H1 (cell line): ENCODE data around the gene RNF126. TPM values are rescaled to one million over a fixed set of nuclear protein-coding genes. Genes with fewer than 3 reads are reported as not detected.

Experiments
- CTCF ChIA-PET: fragments of 300-600 bp; sonication (Branson Sonifier 250); formaldehyde crosslinking; loops from one replicate; lab custom pipeline; 2021; ENCODE audit not compliant: partially characterized antibody; lab: Charles Lee
- POLR2A ChIA-PET: fragments of 300-600 bp; sonication (Branson Sonifier 250); formaldehyde crosslinking; loops from one replicate; lab custom pipeline; 2021; ENCODE audit warnings: inconsistent platforms; ENCODE audit not compliant: partially characterized antibody; lab: Charles Lee
- DNase-seq, 2 experiments: peaks; one replicate each; pipeline versions ENCODE4 v3.0.0 to v3.0.0-alpha.2; 2010 to 2022; ENCODE audit warnings: low spot score in 2 of 2, low read depth in 1 of 2, mixed read lengths in 1 of 2
- FAIRE-seq: peaks from 2 replicates; lab custom pipeline; 2011; peaks lifted over from hg19 to GRCh38; lab: Jason Lieb, UNC
- H2AFZ ChIP-seq: 2 replicates; pipeline ENCODE4 v1.8.1; 2012; ENCODE audit warnings: low read length, inconsistent platforms
- H2AK5ac ChIP-seq: 2 replicates; pipeline ENCODE4 v1.6.1; 2013; ENCODE audit warnings: low read depth, low read length
- H2BK120ac ChIP-seq: replicated peaks from 2 replicates; pipeline ENCODE3; 2013; ENCODE audit warnings: low read depth, low read length, inconsistent platforms
- H2BK12ac ChIP-seq: 2 replicates; pipeline ENCODE4 v1.6.1; 2013; ENCODE audit warnings: low read depth, low read length
- H2BK15ac ChIP-seq: 2 replicates; pipeline ENCODE4 v1.6.1; 2013; ENCODE audit warnings: low read length
- H2BK20ac ChIP-seq: 2 replicates; pipeline ENCODE4 v1.6.1; 2013; ENCODE audit warnings: low read length
- H2BK5ac ChIP-seq: 2 replicates; pipeline ENCODE4 v1.6.1; 2013; ENCODE audit warnings: low read depth, low read length
- H3K14ac ChIP-seq: 2 replicates; pipeline ENCODE4 v1.6.1; 2013; ENCODE audit warnings: inconsistent platforms; ENCODE audit not compliant: insufficient read length
- H3K18ac ChIP-seq: 2 replicates; pipeline ENCODE4 v1.6.1; 2013; ENCODE audit warnings: low read length; ENCODE audit errors: extremely low read depth
- H3K23ac ChIP-seq: 2 replicates; pipeline ENCODE4 v1.6.1; 2013; ENCODE audit warnings: inconsistent platforms; ENCODE audit not compliant: insufficient read length
- H3K23me2 ChIP-seq: 2 replicates; pipeline ENCODE4 v1.6.1; 2013; ENCODE audit warnings: low read depth, low read length
- H3K27ac ChIP-seq: 2 replicates; pipeline ENCODE4 v1.6.1; 2011; ENCODE audit warnings: low read depth, low read length, inconsistent platforms
- H3K27me3 ChIP-seq, 4 experiments: replicated peaks in 1 of 4; 1 replicate in 1 of 4; 2 replicates in 3 of 4; pipeline versions ENCODE4 v1.6.1 to v1.8.1; 2011 to 2013; ENCODE audit warnings: low read length in 3 of 4, mild to moderate bottlenecking in 3 of 4, inconsistent platforms in 2 of 4, mixed read lengths in 2 of 4, moderate library complexity in 1 of 4; ENCODE audit not compliant: control insufficient read depth in 3 of 4, insufficient read depth in 3 of 4; ENCODE audit errors: extremely low read depth in 1 of 4
- H3K36me3 ChIP-seq, 4 experiments: 2 replicates each; pipeline versions ENCODE4 v1.6.1 to v1.8.1; 2011 to 2013; ENCODE audit warnings: mild to moderate bottlenecking in 4 of 4, low read length in 3 of 4, moderate library complexity in 2 of 4, control low read depth in 1 of 4, inconsistent platforms in 1 of 4; ENCODE audit not compliant: insufficient read depth in 4 of 4, control insufficient read depth in 2 of 4
- H3K4ac ChIP-seq: replicated peaks from 2 replicates; pipeline ENCODE3; 2013; ENCODE audit warnings: low read length, low read depth, mixed read lengths, inconsistent platforms; ENCODE audit not compliant: insufficient read length
- H3K4me1 ChIP-seq, 4 experiments: replicated peaks in 1 of 4; 1 replicate in 1 of 4; 2 replicates in 3 of 4; pipeline versions ENCODE4 v1.6.1 to v1.8.1; 2011 to 2013; ENCODE audit warnings: low read length in 3 of 4, inconsistent platforms in 2 of 4, mixed read lengths in 1 of 4; ENCODE audit not compliant: insufficient read depth in 4 of 4, control insufficient read depth in 3 of 4
- H3K4me2 ChIP-seq, 2 experiments: 2 replicates each; pipeline versions ENCODE4 v1.6.1 to v1.8.1; 2011 to 2013; ENCODE audit warnings: low read depth in 2 of 2, low read length in 2 of 2, control low read depth in 1 of 2, inconsistent platforms in 1 of 2, mild to moderate bottlenecking in 1 of 2; ENCODE audit not compliant: insufficient read depth in 1 of 2
- H3K4me3 ChIP-seq, 4 experiments: fragments of 200-600, 300-600 bp in 1 of 4; sonication (generic), shearing (Covaris generic), sonication (Bioruptor Twin) in 1 of 4; 2 replicates each; pipeline versions ENCODE4 v1.5.1 to v1.8.1; 2011 to 2016; ENCODE audit warnings: low read length in 4 of 4, low read depth in 3 of 4, control low read depth in 2 of 4, inconsistent platforms in 2 of 4, mild to moderate bottlenecking in 2 of 4, mixed read lengths in 1 of 4, moderate library complexity in 1 of 4; ENCODE audit not compliant: insufficient read depth in 2 of 4; ENCODE audit errors: extremely low read depth in 1 of 4
- H3K56ac ChIP-seq: replicated peaks from 2 replicates; pipeline ENCODE3; 2013; ENCODE audit warnings: low read depth, mild to moderate bottlenecking, mixed read lengths, low read length, inconsistent platforms; ENCODE audit not compliant: insufficient read length
- H3K79me1 ChIP-seq: 2 replicates; pipeline ENCODE4 v1.6.1; 2013; ENCODE audit warnings: low read depth, low read length, control low read depth
- H3K79me2 ChIP-seq, 2 experiments: 2 replicates each; pipeline versions ENCODE4 v1.6.1 to v1.8.1; 2012 to 2013; ENCODE audit warnings: low read length in 2 of 2, mild to moderate bottlenecking in 2 of 2, inconsistent platforms in 1 of 2; ENCODE audit not compliant: insufficient read depth in 2 of 2, control insufficient read depth in 1 of 2
- H3K9ac ChIP-seq, 4 experiments: replicated peaks in 1 of 4; 1 replicate in 1 of 4; 2 replicates in 3 of 4; pipeline versions ENCODE4 v1.6.1 to v1.8.1; 2011 to 2013; ENCODE audit warnings: low read depth in 3 of 4, low read length in 3 of 4, control low read depth in 2 of 4, mild to moderate bottlenecking in 2 of 4, moderate library complexity in 2 of 4, inconsistent platforms in 1 of 4; ENCODE audit errors: extremely low read depth in 1 of 4
- H3K9me3 ChIP-seq, 2 experiments: 2 replicates each; pipeline versions ENCODE4 v1.6.1 to v1.8.1; 2012 to 2013; ENCODE audit warnings: mild to moderate bottlenecking in 2 of 2, moderate library complexity in 2 of 2, control low read depth in 1 of 2, inconsistent platforms in 1 of 2, low read depth in 1 of 2, low read length in 1 of 2, mixed read lengths in 1 of 2; ENCODE audit not compliant: insufficient read depth in 2 of 2
- H4K20me1 ChIP-seq, 2 experiments: replicated peaks in 1 of 2; 2 replicates each; pipeline versions ENCODE3 to v1.8.1; 2011 to 2013; ENCODE audit warnings: inconsistent platforms in 2 of 2, low read length in 2 of 2, mild to moderate bottlenecking in 1 of 2; ENCODE audit not compliant: insufficient read depth in 2 of 2, control insufficient read depth in 1 of 2
- H4K5ac ChIP-seq: 2 replicates; pipeline ENCODE4 v1.6.1; 2013; ENCODE audit warnings: low read length, low read depth, mixed read lengths, inconsistent platforms; ENCODE audit not compliant: insufficient read length
- H4K8ac ChIP-seq: 2 replicates; pipeline ENCODE4 v1.8.0; 2013; ENCODE audit warnings: mild to moderate bottlenecking, moderate library complexity, low read length, inconsistent platforms; ENCODE audit not compliant: insufficient read depth; ENCODE audit errors: extremely low read depth
- H4K91ac ChIP-seq: replicated peaks from 2 replicates; pipeline ENCODE3; 2013; ENCODE audit warnings: low read length, mixed read lengths, inconsistent platforms; ENCODE audit not compliant: insufficient read length
- GTF2F1 ChIP-seq: IDR thresholded peaks from 2 replicates; pipeline ENCODE4 v1.6.1; 2012; ENCODE audit warnings: low read depth, low read length, improper control_type of control experiment, borderline replicate concordance
- HDAC2 ChIP-seq, 2 experiments: fragments of 300-600 bp in 1 of 2; sonication (generic) in 1 of 2; IDR thresholded peaks; 2 replicates each; pipeline ENCODE4 v1.6.1; 2011 to 2012; ENCODE audit warnings: low read depth in 2 of 2, low read length in 2 of 2, mild to moderate bottlenecking in 2 of 2, moderate library complexity in 2 of 2, borderline replicate concordance in 1 of 2, inconsistent platforms in 1 of 2
- KDM1A ChIP-seq: fragments of 200-600, 300-600 bp; sonication (generic); IDR thresholded peaks from 2 replicates; pipeline ENCODE4 v1.7.1; 2016; ENCODE audit warnings: mild to moderate bottlenecking, low read length, borderline replicate concordance
- SIRT6 ChIP-seq: IDR thresholded peaks from one replicate; pipeline ENCODE4 v1.7.1; 2012; ENCODE audit warnings: low read length, inconsistent platforms
- WGBS, 2 experiments: shearing (Covaris generic) in 1 of 2; methylation state at CpG; one replicate each; pipeline versions ENCODE4 v1.1.6 to v1.1.7; 2013 to 2015; ENCODE audit warnings: low lambda C conversion rate in 2 of 2, mixed read lengths in 2 of 2, inconsistent platforms in 1 of 2, low coverage in 1 of 2, missing lambda C conversion rate in 1 of 2; ENCODE audit not compliant: insufficient replicate concordance in 2 of 2, insufficient coverage in 1 of 2, insufficient read length in 1 of 2; ENCODE audit errors: extremely low coverage in 1 of 2, missing lambda C conversion rate in 1 of 2; 5-methylcytosine and 5-hydroxymethylcytosine counted together
- polyA plus RNA-seq, 7 experiments: library from polyadenylated mRNA; depleted of rRNA in 3 of 7; stranded (reverse) in 5 of 7; unstranded in 2 of 7; fragments of >200 nt in 5 of 7; fragments of 200-250 nt in 2 of 7; gene quantifications; 1 replicate in 5 of 7; 2 replicates in 1 of 7; 4 replicates in 1 of 7; pipeline versions ENCODE4 v1.2.1 to v1.2.3, GENCODE V29; 2011 to 2013; ENCODE audit warnings: missing spikeins in 2 of 7, mixed read lengths in 2 of 7
- total RNA-seq: library from RNA; stranded (reverse); fragmentation: NEBNext Ultra II Directional; extraction: Animal tissue kit (Norgen Biotek cat#: 25700); gene quantifications from 2 replicates; pipeline ENCODE4 v1.2.1, GENCODE V29; 2021

RNF126 gene
- total and polyA plus RNA-seq, 2 of the 8 experiments (the other 6 are each of a cell fraction or from before 2014, with no cell fraction given): 21.8 to 68.0 TPM

- Histone ChIP-seq H3K4me3 (peak overlapping the region in 3 of 4 experiments; percentile 23 to 45 (median 23); a peak in 5 of 8 replicates), H2BK5ac (peak overlapping the region; percentile 75; the same call in 1 of the 2 replicates), H2AFZ (no peak overlapping the region), H3K27me3 (no peaks in the 10 kb centered on the region), H2BK20ac (peak overlapping the region; percentile 86; the same call in 1 of the 2 replicates), H3K4me2 (peak overlapping the region; percentile 1 to 59; a peak in 3 of 4 replicates), H2BK15ac (no peak overlapping the region), H3K4ac (peak overlapping the region; percentile 91), H4K8ac (peak overlapping the region; percentile 35; the same call in 1 of the 2 replicates), H4K91ac (peak overlapping the region; percentile 89), H2BK12ac (peak overlapping the region; percentile 17; the same call in 1 of the 2 replicates), H3K79me2 (no peaks in the 10 kb centered on the region), H3K27ac (no peak overlapping the region), H3K9ac (no peak overlapping the region), H4K5ac (peak overlapping the region; percentile 48), H3K23ac (no peak overlapping the region), H3K18ac (peak overlapping the region; percentile 48; the same call in 1 of the 2 replicates), H3K14ac (no peak overlapping the region), H4K20me1 (no peaks in the 10 kb centered on the region), H3K23me2 (peaks cover 3% of the 10 kb centered on the region; the same call in 1 of the 2 replicates), H3K9me3 (no peaks in the 10 kb centered on the region), H3K56ac (peak overlapping the region; percentile 6), H3K79me1 (no peaks in the 10 kb centered on the region), H2AK5ac (peak overlapping the region; percentile 80; the same call in 1 of the 2 replicates), H2BK120ac (peak overlapping the region; percentile 43), H3K4me1 (peaks cover 0 to 8% (median 3%) of the 10 kb centered on the region in 4 experiments; a peak in 6 of 7 replicates), H3K36me3 (no peaks in the 10 kb centered on the region)
- DNase-seq (no peak), FAIRE-seq (no peak)
- TF ChIP-seq HDAC2 (IDR thresholded peaks at IDR 0.05; ENCODE audit: borderline replicate concordance in 1 of 2, low read depth in 2 of 2, low read length in 2 of 2): peak in 1 of 2 experiments; percentile 98; a peak in 1 of 4 replicates
- peak; percentile 99 for TF ChIP-seq KDM1A
- no peak for TF ChIP-seq GTF2F1
- TF ChIP-seq SIRT6: no peak
- CTCF ChIA-PET: interaction anchor here (0.8 to 3.7 kb wide), 9 partner anchors 15 to 192 kb away, joined by 3 to 15 read pairs (median 4); partner anchors contain the start of genes FSTL3 and POLRMT
- WGBS, 2 experiments: 50% methylated on average over 2 of the region's 4 CpGs; no CpG with 5 or more reads in 1 of the 2 experiments
- POLR2A ChIA-PET: interaction anchor here (0.9 to 2.0 kb wide), 7 partner anchors 13 to 608 kb away, joined by 3 to 11 read pairs (median 4); partner anchors contain the start of gene BSG
Observed at GRCh38 chr19:703329-703650, 40.3 kb upstream of the RNF126 start.
